Measurements from ENCODE around the gene JOSD1.

DNA sequence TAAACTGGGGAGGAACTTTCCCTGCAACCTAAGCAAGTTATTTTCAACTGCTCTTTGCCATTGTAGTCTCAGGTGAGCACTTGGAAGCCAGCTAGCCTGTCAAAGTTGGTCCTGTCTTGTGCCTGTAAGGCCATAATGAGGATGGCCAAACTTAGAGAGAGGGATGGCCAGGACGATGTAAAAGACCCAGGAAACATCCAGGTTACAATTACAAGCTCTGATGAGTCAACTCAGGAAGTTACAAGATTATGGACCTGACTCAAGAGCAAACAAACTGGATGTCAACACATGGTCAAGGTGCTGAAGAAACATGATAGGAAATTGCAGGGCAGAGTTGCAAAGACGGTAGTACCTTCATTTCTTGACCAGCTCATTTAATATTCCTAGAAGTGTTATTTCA is 6.6 kb upstream of the JOSD1 start:
- TF ChIP-seq POLR2A (IDR thresholded peaks at IDR 0.05; ENCODE audit: low read length) = no peak
- no peak for TF ChIP-seq GATA1 (IDR thresholded peaks at IDR 0.05; ENCODE audit: low read depth, low read length)

All from erythroblast (primary cell).